C4-2B (cell line): ENCODE measurements around the gene ING5.

Experiments used
- H3K27ac ChIP-seq: fragments of 450-650 bp; 2 replicates; pipeline ENCODE4 v1.5.1; 2017
- CTCF ChIP-seq: fragments of 450-650 bp; conservative IDR thresholded peaks from 2 replicates; pipeline ENCODE4 v1.5.1; 2017; ENCODE audit warnings: mild to moderate bottlenecking
- ZFX ChIP-seq: fragments of 450-650 bp; IDR thresholded peaks from 2 replicates; pipeline ENCODE4 v1.6.1; 2017

The ING5 gene

GRCh38 chr2:241770936-241771285 lies 69.1 kb downstream of the ING5 start:
- TF ChIP-seq ZFX (no peak), CTCF (no peak)
- H3K27ac ChIP-seq: no peak overlapping the region

DNA sequence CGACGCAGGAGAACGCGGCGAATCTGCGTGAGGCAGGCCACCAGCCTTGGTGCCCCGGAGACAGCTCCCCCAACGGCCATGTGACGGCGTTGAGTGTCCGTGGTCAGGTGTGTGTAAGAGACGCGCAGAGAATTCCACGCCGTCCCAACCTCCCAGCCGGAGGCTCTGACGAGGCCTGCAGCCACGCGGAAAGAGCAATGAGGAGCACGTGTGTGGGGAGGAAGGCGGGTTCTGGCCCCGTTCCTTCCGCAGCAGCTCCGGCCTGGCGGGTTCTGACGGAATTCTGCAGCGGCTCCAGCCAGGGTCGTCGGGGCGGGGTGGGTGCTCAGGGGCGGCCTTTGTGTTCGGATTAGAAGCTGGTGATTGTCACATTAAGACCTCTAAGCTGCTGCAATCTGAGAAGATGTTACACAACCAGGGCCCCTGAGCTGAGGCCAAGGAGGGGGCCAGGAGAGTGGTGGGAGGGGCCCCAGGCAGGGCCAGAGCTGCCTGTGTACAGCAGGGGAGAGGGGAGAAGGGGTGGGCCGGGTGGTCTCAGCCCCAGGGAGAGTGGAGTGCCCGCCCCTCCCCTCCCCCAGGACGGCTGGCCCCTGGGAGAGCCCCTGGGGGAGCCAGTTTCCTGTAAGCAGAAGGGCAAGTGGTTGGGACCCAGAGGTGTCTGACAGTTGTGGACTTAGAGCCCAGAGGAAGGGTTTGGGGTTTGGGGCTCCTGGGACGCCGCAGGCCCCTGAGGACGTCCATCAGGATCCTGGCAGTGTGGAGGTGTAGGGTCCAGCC lies 69.6 kb downstream of the ING5 start:
- no peak overlapping the region for H3K27ac ChIP-seq
- no peak for TF ChIP-seq CTCF
- no peak for TF ChIP-seq ZFX

GRCh38 chr2:241772063-241772499 lies 70.2 kb downstream of the ING5 start:
- TF ChIP-seq CTCF (no peak), ZFX (no peak)

DNA sequence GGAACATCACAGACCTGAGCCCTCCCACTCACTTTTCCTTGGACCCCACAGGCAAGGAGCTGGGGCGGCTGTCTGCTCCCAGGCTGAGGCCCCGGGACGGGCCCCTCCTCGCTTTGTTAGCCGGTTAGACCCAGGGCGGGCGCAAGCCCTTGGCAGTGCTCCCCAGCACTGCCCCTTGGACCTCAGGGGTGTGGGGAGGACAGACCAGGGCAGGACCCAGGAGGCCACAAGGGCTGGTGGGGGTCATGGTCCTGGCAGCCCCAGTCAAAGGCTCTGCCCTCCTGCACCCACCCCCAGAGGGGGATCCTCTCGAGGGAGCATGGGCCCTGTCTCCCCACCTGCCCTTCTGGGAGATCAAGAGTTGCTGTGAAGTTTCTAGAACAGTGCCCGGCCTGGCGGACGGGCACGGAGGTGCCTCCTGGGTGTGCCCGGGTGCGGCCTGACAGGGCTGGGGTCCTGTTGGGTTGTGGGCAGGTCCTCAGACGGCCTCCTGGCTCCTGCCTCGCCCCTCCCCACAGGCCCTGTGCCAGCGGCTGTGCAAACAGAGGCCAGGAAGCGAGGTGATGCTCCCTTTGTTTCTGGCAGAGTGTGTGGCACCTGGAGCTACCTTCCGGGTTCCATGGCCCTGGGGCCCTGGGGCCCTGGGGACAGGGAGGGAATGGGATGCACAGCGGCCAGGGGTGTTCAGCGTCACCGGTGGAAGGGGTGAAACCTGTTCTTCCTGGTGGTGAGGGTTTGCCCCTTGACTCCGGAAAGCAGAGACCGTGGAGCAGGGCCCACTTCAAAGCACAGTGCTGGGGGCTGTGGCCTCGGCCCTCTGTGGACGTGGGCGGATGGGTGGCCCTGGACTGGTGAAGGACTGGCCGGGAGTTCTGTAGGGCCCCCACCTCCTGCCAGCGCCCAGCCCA lies 71.9 kb downstream of the ING5 start:
- H3K27ac ChIP-seq: peak overlapping the region; percentile 63

More at GRCh38 chr2:241772063-241772499, 70.2 kb downstream of the ING5 start:
- no peak overlapping the region for H3K27ac ChIP-seq

DNA sequence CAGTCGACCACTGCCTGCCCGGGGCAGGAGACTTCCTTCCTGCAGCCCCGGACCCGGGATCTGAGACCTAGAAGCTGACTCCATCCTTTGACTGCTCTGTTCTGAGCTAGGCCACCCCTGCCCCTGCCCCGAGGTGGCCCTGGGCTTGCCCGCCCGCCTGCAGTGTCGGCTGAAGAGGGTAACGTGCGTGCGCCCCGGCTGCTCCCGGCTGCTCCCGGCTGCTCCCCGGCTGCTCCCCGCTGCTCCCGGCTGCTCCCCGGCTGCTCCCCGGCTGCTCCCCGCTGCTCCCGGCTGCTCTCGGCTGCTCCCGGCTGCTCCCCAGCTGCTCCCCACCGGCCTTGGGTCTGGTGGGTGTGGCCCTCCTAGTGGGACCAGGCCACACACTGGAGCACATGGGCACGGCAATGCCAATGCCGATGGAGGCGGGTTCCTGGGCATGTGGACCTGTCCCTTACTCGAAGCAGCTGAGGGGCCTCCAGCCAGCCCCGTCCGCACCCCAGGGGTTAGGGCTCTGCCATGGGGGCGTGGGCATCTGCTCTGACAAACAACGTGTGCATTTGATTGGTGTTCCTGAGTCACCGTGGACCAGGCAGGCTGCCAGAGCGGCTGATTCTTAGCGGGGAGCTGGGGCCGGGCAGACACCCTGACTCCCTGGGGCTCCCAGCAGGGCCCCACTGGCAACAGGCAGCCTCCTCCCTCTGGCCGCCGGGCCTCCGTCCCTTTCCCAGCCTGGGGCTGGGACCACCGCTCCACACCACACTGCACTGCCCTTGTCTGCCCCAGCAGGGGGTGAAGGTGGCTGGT lies 72.8 kb downstream of the ING5 start:
- H3K27ac ChIP-seq: peak overlapping the region; percentile 63
- no peak for TF ChIP-seq CTCF
- no peak for TF ChIP-seq ZFX

More for the DNA sequence above, 71.9 kb downstream of the ING5 start:
- no peak for TF ChIP-seq ZFX
- TF ChIP-seq CTCF: no peak

GRCh38 chr2:241775223-241776177 lies 73.7 kb downstream of the ING5 start:
- TF ChIP-seq ZFX: no peak
- no peak for TF ChIP-seq CTCF
- H3K27ac ChIP-seq: peak overlapping the region; percentile 63; the same call in 1 of the 2 replicates
